GM20000 (cell line): ENCODE results near the gene SLIT3.

Experiments used
- DNase-seq: peaks from one replicate; pipeline ENCODE4 v3.0.0; 2012; ENCODE audit warnings: low spot score
- CTCF ChIP-seq: IDR thresholded peaks from 2 replicates; pipeline ENCODE4 v1.5.1; 2012; ENCODE audit warnings: mild to moderate bottlenecking, control low read depth; ENCODE audit errors: extremely low read depth, missing control alignments

Gene SLIT3

GRCh38 chr5:169001394-169001793 is 299.5 kb downstream of the SLIT3 start:
- TF ChIP-seq CTCF: no peak
- no peak for DNase-seq

- no peak for TF ChIP-seq CTCF
Measured at GRCh38 chr5:168995024-168995423, 305.9 kb downstream of the SLIT3 start.

GRCh38 chr5:168992687-168993086 is 308.3 kb downstream of the SLIT3 start:
- no peak for DNase-seq

More at GRCh38 chr5:168995024-168995423, 305.9 kb downstream of the SLIT3 start:
- DNase-seq: no peak

GRCh38 chr5:168992016-168992415 is 308.9 kb downstream of the SLIT3 start:
- no peak for DNase-seq
- TF ChIP-seq CTCF: no peak

More at GRCh38 chr5:168992687-168993086, 308.3 kb downstream of the SLIT3 start:
- no peak for TF ChIP-seq CTCF

GRCh38 chr5:168991311-168991710 is 309.6 kb downstream of the SLIT3 start:
- no peak for DNase-seq
- TF ChIP-seq CTCF: no peak

GRCh38 chr5:168990679-168991078 is 310.3 kb downstream of the SLIT3 start:
- no peak for TF ChIP-seq CTCF
- no peak for DNase-seq

- TF ChIP-seq CTCF: no peak
- no peak for DNase-seq
Measured at GRCh38 chr5:168989731-168990505, 311.0 kb downstream of the SLIT3 start.
